Stimulated activated CD4-positive, alpha-beta T cell treated with anti-CD3 and anti-CD28 coated beads, TNF-alpha, amount 100 ng/mL, for 4 hours (primary cell): ENCODE measurements around the gene EFNA4.

Source experiments
- DNase-seq, 3 experiments: peaks; one replicate each; pipeline ENCODE4 v3.0.0-alpha.2; 2020; ENCODE audit warnings: low read depth in 3 of 3

EFNA4 gene

DNA sequence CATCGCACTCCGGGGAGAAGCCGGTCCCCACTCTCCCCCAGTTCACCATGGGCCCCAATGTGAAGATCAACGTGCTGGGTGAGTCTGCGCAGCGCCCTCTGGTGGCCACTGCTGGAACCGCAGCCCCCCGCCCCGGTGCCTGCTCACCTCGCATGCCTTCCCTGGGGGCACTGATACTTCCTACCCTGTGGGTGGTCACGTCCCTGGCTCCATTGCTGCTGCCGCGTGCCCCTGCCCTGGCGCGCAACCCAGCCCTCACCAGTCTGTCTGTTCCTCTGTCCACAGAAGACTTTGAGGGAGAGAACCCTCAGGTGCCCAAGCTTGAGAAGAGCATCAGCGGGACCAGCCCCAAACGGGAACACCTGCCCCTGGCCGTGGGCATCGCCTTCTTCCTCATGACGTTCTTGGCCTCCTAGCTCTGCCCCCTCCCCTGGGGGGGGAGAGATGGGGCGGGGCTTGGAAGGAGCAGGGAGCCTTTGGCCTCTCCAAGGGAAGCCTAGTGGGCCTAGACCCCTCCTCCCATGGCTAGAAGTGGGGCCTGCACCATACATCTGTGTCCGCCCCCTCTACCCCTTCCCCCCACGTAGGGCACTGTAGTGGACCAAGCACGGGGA, 22.7 kb downstream of the EFNA4 start:
- peak; percentile 62 to 73 (median 65) for DNase-seq

DNA sequence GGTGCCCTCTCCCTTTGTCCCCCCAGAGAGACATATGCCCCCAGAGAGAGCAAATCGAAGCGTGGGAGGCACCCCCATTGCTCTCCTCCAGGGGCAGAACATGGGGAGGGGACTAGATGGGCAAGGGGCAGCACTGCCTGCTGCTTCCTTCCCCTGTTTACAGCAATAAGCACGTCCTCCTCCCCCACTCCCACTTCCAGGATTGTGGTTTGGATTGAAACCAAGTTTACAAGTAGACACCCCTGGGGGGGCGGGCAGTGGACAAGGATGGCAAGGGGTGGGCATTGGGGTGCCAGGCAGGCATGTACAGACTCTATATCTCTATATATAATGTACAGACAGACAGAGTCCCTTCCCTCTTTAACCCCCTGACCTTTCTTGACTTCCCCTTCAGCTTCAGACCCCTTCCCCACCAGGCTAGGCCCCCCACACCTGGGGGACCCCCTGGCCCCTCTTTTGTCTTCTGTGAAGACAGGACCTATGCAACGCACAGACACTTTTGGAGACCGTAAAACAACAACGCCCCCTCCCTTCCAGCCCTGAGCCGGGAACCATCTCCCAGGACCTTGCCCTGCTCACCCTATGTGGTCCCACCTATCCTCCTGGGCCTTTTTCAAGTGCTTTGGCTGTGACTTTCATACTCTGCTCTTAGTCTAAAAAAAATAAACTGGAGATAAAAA, 23.5 kb downstream of the EFNA4 start:
- DNase-seq: no peak

- peak; percentile 68 to 73 (median 70) for DNase-seq
These were observed 27.8 kb downstream of the EFNA4 start for GRCh38 chr1:155091071-155092051.

GRCh38 chr1:155092131-155092530, 28.6 kb downstream of the EFNA4 start:
- DNase-seq: no peak

GRCh38 chr1:155092641-155093040, 29.1 kb downstream of the EFNA4 start:
- DNase-seq: no peak

DNA sequence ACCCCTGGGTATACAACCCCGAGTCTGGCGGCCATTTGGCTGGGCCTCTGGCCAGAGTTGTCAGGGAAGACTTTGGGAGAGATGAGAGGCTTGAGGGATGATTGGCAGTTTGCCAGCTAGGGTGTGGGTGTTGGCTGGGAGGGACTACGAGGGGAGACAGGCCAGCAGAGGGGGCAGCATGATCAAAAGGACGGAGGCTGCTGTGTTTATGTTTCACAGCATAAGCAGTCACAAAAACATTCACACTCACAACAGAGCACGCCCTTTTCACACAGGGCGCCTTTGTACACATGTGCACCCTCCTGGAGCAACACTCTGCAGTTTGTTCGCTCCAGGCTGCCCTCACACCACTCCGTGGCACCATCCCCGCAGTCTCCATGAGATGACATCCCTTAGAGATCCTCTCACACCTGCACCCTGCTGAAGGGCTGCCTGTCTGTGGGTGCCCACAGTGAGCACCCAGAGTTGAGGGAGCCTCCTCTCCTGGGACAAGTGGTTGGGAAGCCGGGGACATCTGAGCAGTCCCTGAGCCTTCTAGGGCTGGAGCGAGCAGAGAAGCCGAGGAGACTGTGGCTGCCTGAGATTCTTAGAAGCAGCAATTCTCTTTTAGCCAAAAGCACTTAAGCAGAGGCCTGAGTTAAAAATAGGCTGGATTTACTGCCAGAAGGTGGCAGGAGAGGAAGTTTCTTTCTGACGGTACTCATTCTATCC, 30.5 kb downstream of the EFNA4 start:
- DNase-seq: no peak

- no peak for DNase-seq
These were observed 31.0 kb downstream of the EFNA4 start for GRCh38 chr1:155094622-155094948.

- no peak for DNase-seq
These were observed 35.8 kb downstream of the EFNA4 start for GRCh38 chr1:155099331-155099730.

DNA sequence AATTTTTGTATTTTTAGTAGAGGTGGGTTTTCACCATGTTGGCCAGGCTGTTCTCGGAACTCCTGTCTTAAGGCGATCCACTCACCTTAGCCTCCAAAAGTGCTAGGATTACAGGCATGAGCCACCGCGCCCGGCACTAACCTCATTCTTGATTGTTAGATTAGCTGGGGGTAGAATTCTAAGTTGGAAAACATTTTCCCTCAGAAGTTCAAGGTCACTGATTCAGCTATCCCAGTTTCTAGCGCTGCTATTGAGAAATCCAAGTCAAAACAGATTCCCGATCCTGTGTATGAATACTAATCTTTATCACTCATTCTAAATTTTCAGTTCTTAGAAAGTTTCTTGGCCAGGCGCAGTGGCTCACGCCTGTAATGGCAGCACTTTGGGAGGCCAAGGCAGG, 39.8 kb downstream of the EFNA4 start:
- DNase-seq: no peak

GRCh38 chr1:155104605-155105534, 41.3 kb downstream of the EFNA4 start:
- DNase-seq: no peak

DNA sequence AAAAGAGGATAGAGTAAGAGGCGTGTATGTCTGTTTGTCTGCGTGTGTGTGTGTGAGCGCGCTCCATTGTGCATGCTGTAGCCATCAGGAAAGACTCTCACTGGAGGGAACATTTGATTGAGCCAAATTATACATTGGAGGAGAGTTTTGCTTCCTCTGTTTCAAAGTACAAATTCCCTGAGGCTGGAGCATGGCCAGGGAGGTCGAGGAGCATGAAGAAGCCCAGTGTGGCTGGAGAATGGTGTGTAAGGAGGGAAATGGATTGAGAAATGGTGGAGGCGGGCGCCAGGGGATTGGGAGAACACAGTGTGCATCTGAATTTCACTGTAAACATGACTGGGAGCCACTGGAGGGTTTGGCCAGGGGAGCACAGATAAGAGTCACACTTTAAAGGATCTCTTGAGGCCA, 42.1 kb downstream of the EFNA4 start:
- no peak for DNase-seq

DNA sequence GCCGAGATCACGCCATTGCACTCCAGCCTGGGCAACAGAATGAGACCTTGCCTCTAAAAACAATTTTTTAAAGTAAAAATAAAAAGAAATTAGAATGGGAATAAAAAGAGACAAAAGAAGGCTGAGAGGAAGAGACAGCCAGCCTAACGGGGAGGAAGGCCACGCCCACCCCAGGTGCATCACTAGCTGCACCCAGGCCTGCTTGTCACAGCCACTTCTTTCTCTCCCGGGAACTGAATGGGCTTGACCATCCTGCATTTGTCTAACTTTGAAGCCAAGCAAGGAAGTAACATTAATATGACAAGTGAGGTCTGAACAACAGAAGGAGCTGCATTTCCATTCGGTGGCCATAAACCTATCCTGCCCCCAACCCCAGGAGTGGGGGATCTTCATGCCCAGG, 43.3 kb downstream of the EFNA4 start:
- no peak for DNase-seq

GRCh38 chr1:155107309-155108264, 44.0 kb downstream of the EFNA4 start:
- DNase-seq: no peak

DNA sequence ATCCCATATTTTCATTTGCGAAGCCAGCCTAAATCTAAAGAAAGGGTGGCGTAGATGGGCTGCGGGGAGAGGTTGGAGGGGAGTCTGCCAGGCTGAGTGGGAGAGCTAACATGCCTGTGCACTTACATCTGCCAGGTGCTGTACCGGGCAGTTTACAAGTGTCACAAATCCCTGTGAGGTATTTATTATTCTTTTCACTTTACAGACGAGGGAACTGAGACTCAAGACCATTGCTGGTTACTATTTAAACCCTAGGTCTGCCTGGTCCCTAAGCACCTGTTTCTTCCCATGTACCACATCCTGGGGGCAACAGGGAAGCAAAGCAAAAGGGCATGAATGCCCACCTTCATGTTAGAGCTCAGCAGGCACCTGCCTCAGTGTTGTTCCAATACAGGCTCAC, 44.8 kb downstream of the EFNA4 start:
- no peak for DNase-seq

DNA sequence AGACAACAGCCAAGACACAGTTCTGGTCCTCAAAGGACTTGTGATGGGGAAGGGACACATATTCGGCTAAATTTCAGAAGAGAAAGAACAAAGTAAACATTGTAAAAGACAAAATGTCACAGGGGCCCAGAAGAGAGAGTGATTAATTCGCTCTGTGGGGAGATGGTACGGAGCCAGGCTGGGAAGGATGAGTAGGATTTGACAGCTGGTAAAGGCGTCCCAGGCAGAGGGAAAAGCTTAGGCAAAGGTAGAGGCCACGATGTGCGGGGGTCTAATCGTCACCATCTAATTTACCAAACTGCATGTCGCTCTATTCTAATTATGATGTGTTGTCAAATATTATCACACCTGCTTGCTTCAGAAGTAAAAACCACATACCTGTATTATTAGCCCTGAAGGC, 46.8 kb downstream of the EFNA4 start:
- DNase-seq: no peak

DNA sequence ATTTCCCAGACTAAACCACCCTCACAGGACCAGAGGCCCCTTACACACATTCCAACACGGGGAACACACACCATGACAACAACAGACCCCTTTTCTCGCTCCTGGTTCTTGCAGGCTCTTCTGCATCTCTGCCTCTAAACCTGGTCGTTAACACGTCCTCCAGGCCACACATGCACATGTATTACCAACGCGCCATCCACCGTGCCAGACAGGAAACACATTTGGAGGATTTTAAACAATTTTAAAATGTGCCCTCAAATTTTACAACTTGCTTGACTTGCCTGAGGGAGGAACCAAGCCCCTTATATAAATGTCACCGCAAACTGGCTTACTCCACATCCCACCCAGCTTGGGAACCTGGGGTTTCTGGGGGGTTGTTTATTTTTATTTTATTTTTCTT, 47.3 kb downstream of the EFNA4 start:
- no peak for DNase-seq

DNA sequence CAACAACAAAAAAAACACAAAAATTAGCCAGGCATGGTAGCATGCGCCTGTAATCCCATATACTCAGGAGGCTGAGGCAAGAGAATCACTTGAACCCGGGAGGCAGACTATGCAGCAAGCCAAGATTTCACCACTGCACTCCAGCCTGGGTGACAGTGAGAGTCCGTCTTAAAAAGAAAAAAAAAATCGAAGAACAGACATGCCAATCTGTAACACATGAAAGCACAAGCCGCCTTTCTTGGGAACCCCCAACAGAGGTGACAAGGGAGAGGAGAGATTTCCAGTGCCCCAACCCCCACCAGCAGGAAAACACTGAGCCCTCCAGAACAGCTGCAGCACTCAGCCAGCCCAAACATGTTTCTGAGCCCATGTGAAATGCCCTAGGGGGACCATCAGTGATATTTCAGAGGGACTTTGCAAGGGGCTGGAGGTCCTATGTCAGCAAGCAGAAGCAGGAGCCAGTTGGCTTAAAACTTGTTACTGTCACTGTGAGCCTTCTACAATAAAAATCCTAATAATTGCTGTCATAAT, 50.0 kb downstream of the EFNA4 start:
- DNase-seq: no peak

- no peak for DNase-seq
These were observed 52.7 kb downstream of the EFNA4 start for GRCh38 chr1:155116113-155116764.

GRCh38 chr1:155117610-155118009, 54.1 kb downstream of the EFNA4 start:
- DNase-seq: no peak
